Hepatocyte (in vitro differentiated cells): Measurements from ENCODE around the gene SLC44A5. TPM values are rescaled to one million over a fixed set of nuclear protein-coding genes. Genes with fewer than 3 reads are reported as not detected.

Source experiments
- DNase-seq: peaks from one replicate; pipeline ENCODE4 v3.0.0-alpha.2; 2016; ENCODE audit warnings: low spot score
- H2AFZ ChIP-seq: fragments of 200-600 bp; sonication (generic); 2 replicates; pipeline ENCODE4 v1.6.0; 2016; ENCODE audit warnings: antibody characterized with exemption, mild to moderate bottlenecking
- H3K27ac ChIP-seq: fragments of 200-600 bp; sonication (generic); 2 replicates; pipeline ENCODE4 v1.5.1; 2016; ENCODE audit warnings: mild to moderate bottlenecking
- H3K27me3 ChIP-seq: fragments of 200-600 bp; sonication (generic); 2 replicates; pipeline ENCODE4 v1.6.1; 2016
- H3K36me3 ChIP-seq: fragments of 200-600 bp; sonication (generic); replicated peaks from 2 replicates; pipeline ENCODE4 v1.5.1; 2016; ENCODE audit warnings: low read depth; ENCODE audit not compliant: insufficient read depth
- H3K4me1 ChIP-seq: fragments of 200-600 bp; sonication (generic); 2 replicates; pipeline ENCODE4 v1.5.1; 2016; ENCODE audit warnings: mild to moderate bottlenecking, moderate library complexity; ENCODE audit not compliant: insufficient read depth
- H3K4me2 ChIP-seq: fragments of 200-600 bp; sonication (generic); 2 replicates; pipeline ENCODE4 v1.6.0; 2016
- H3K4me3 ChIP-seq: fragments of 200-600 bp; sonication (generic); 2 replicates; pipeline ENCODE4 v1.5.1; 2016; ENCODE audit warnings: mild to moderate bottlenecking
- H3K79me2 ChIP-seq: fragments of 200-600 bp; sonication (generic); 2 replicates; pipeline ENCODE4 v1.6.0; 2017; ENCODE audit warnings: mild to moderate bottlenecking
- H3K9me2 ChIP-seq: fragments of 200-600 bp; sonication (generic); replicated peaks from 2 replicates; pipeline ENCODE4 v1.6.0; 2017; ENCODE audit warnings: mild to moderate bottlenecking; ENCODE audit not compliant: insufficient read depth
- H3K9me3 ChIP-seq: fragments of 200-600 bp; sonication (generic); 2 replicates; pipeline ENCODE4 v1.5.1; 2016; ENCODE audit warnings: low read depth, mild to moderate bottlenecking
- H4K20me1 ChIP-seq: fragments of 200-600 bp; sonication (generic); 2 replicates; pipeline ENCODE4 v1.6.0; 2016; ENCODE audit warnings: mild to moderate bottlenecking; ENCODE audit not compliant: insufficient read depth, poor library complexity, severe bottlenecking
- CTCF ChIP-seq: fragments of 200-600 bp; sonication (generic); IDR thresholded peaks from 2 replicates; pipeline ENCODE4 v1.5.1; 2016; ENCODE audit warnings: antibody characterized with exemption, mild to moderate bottlenecking; ENCODE audit not compliant: poor library complexity
- EZH2 ChIP-seq: fragments of 200-600 bp; sonication (generic); IDR thresholded peaks from 2 replicates; pipeline ENCODE4 v1.6.1; 2016; ENCODE audit warnings: antibody characterized with exemption, mild to moderate bottlenecking, borderline replicate concordance
- EZH2phosphoT487 ChIP-seq: fragments of 200-600 bp; sonication (generic); IDR thresholded peaks from one replicate; pipeline ENCODE4 v1.6.1; 2018; ENCODE audit warnings: antibody characterized with exemption, mild to moderate bottlenecking, low read depth, moderate library complexity; ENCODE audit not compliant: unreplicated experiment, severe bottlenecking
- WGBS: methylation state at CpG from one replicate; pipeline ENCODE4 v1.1.6; 2016; ENCODE audit warnings: low lambda C conversion rate; ENCODE audit errors: missing lambda C conversion rate; 5-methylcytosine and 5-hydroxymethylcytosine counted together
- polyA plus RNA-seq: library from polyadenylated mRNA; unstranded; fragments of >200 nt; fragmentation: Nextera tagmentation; extraction: Ambion mirVana; gene quantifications from 2 replicates; pipeline ENCODE4 v1.2.1, GENCODE V29; 2016
- total RNA-seq: library from RNA; depleted of rRNA; stranded (reverse); fragments of >200 nt; gene quantifications from 2 replicates; pipeline ENCODE4 v1.2.3, GENCODE V29; 2014

SLC44A5 gene
- total and polyA plus RNA-seq, 2 experiments from 2014 or later = 2.1 to 4.8 TPM

GRCh38 chr1:75502776-75503175 lies 108.1 kb downstream of the SLC44A5 start:
- TF ChIP-seq CTCF (no peak), EZH2 (no peak), EZH2phosphoT487 (no peak)

GRCh38 chr1:75501577-75502295 lies 109.2 kb downstream of the SLC44A5 start:
- no peaks in the 10 kb centered on the region for H3K9me3 ChIP-seq
- DNase-seq = no peak
- H3K27ac ChIP-seq = no peak overlapping the region
- no peaks in the 10 kb centered on the region for H3K79me2 ChIP-seq
- H3K4me2 ChIP-seq = no peak overlapping the region
- no peak overlapping the region for H2AFZ ChIP-seq
- H3K36me3 ChIP-seq = no peaks in the 10 kb centered on the region
- no peak overlapping the region for H3K4me3 ChIP-seq
- H4K20me1 ChIP-seq = no peaks in the 10 kb centered on the region
- no peaks in the 10 kb centered on the region for H3K9me2 ChIP-seq
- no peak for TF ChIP-seq CTCF
- TF ChIP-seq EZH2phosphoT487 = no peak
- TF ChIP-seq EZH2 = no peak
- no peaks in the 10 kb centered on the region for H3K27me3 ChIP-seq
- 85% methylated on average over 5 of the region's 5 CpGs for WGBS
- no peaks in the 10 kb centered on the region for H3K4me1 ChIP-seq

More at GRCh38 chr1:75502776-75503175, 108.1 kb downstream of the SLC44A5 start:
- Histone ChIP-seq H3K4me2 (no peak overlapping the region), H3K36me3 (no peaks in the 10 kb centered on the region), H3K9me3 (no peaks in the 10 kb centered on the region), H3K9me2 (no peaks in the 10 kb centered on the region), H3K27ac (no peak overlapping the region), H2AFZ (no peak overlapping the region), H3K27me3 (no peaks in the 10 kb centered on the region), H3K4me1 (no peaks in the 10 kb centered on the region), H3K79me2 (no peaks in the 10 kb centered on the region), H4K20me1 (no peaks in the 10 kb centered on the region), H3K4me3 (no peak overlapping the region)
- 83% methylated on average over 5 of the region's 5 CpGs for WGBS
- no peak for DNase-seq

- DNase-seq = no peak
- H3K4me2 ChIP-seq = no peak overlapping the region
- TF ChIP-seq EZH2 (no peak), CTCF (no peak), EZH2phosphoT487 (no peak)
- no peaks in the 10 kb centered on the region for H3K9me2 ChIP-seq
- no peaks in the 10 kb centered on the region for H3K4me1 ChIP-seq
- H4K20me1 ChIP-seq = no peaks in the 10 kb centered on the region
- H3K9me3 ChIP-seq = no peaks in the 10 kb centered on the region
- WGBS = 44% methylated on average over 1 of the region's 1 CpG
- H3K4me3 ChIP-seq = no peak overlapping the region
- no peaks in the 10 kb centered on the region for H3K79me2 ChIP-seq
- no peaks in the 10 kb centered on the region for H3K36me3 ChIP-seq
- H3K27me3 ChIP-seq = no peaks in the 10 kb centered on the region
- H3K27ac ChIP-seq = no peak overlapping the region
- no peak overlapping the region for H2AFZ ChIP-seq
These were observed 118.9 kb downstream of the SLC44A5 start for GRCh38 chr1:75492011-75492410.
